MCF 10A (cell line): ENCODE measurements around the gene TNFSF11. TPM values are rescaled to one million over a fixed set of nuclear protein-coding genes. Genes with fewer than 3 reads are reported as not detected.

Experiments used
- BruUV-seq: library from RNA; stranded (reverse); fragments of 400-500 nt; replicated peaks from 2 replicates; lab custom pipeline; 2021; lab: Mats Ljungman, UMichigan
- CTCF ChIA-PET: fragments of 300-600 bp; sonication (Branson Sonifier 250); formaldehyde crosslinking; extraction: SDS; loops from one replicate; lab custom pipeline; 2021; ENCODE audit warnings: antibody characterized with exemption, inconsistent platforms; lab: Yijun Ruan, JAX
- POLR2A ChIA-PET: fragments of 300-600, 350-650 bp; sonication (Branson Sonifier 250); formaldehyde crosslinking; extraction: SDS; loops from one replicate; lab custom pipeline; 2020; ENCODE audit warnings: antibody characterized with exemption, inconsistent platforms; lab: Yijun Ruan, JAX
- DNase-seq: peaks from one replicate; pipeline ENCODE4 v3.0.0-alpha.2; 2018; ENCODE audit not compliant: unreplicated experiment
- H3K27ac Mint-ChIP-seq: one replicate; pipeline ENCODE4 v1.8.0; 2022; ENCODE audit warnings: mild to moderate bottlenecking, low read depth, mixed read lengths; ENCODE audit not compliant: unreplicated experiment
- H3K27me3 Mint-ChIP-seq: one replicate; pipeline ENCODE4 v1.8.0; 2022; ENCODE audit warnings: mixed read lengths; ENCODE audit not compliant: insufficient read depth, unreplicated experiment
- H3K36me3 Mint-ChIP-seq: one replicate; pipeline ENCODE4 v1.8.0; 2022; ENCODE audit warnings: mild to moderate bottlenecking, moderate library complexity, mixed read lengths; ENCODE audit not compliant: insufficient read depth, unreplicated experiment
- H3K4me1 Mint-ChIP-seq: one replicate; pipeline ENCODE4 v1.8.0; 2022; ENCODE audit warnings: mixed read lengths; ENCODE audit not compliant: insufficient read depth, unreplicated experiment
- H3K4me3 Mint-ChIP-seq: one replicate; pipeline ENCODE4 v1.8.0; 2022; ENCODE audit warnings: mild to moderate bottlenecking, moderate library complexity, mixed read lengths; ENCODE audit not compliant: unreplicated experiment
- H3K9me3 Mint-ChIP-seq: one replicate; pipeline ENCODE4 v1.8.0; 2022; ENCODE audit warnings: mixed read lengths; ENCODE audit not compliant: unreplicated experiment
- CTCF ChIP-seq: fragments of 200-600 bp; IDR thresholded peaks from one replicate; pipeline ENCODE4 v1.8.0; 2022; ENCODE audit warnings: antibody characterized with exemption, mild to moderate bottlenecking; ENCODE audit not compliant: unreplicated experiment
- intact Hi-C: fragments of 100-400 bp; cut with micrococcal nuclease; formaldehyde crosslinking; loops from 2 replicates; pipeline ENCODE4 v1.14.1; 2022
- total RNA-seq: library from RNA; stranded (reverse); gene quantifications from 2 replicates; pipeline ENCODE4 v1.2.3, GENCODE V29; 2022

Gene TNFSF11
- total RNA-seq, 1 experiment from 2014 or later = not detected

DNA sequence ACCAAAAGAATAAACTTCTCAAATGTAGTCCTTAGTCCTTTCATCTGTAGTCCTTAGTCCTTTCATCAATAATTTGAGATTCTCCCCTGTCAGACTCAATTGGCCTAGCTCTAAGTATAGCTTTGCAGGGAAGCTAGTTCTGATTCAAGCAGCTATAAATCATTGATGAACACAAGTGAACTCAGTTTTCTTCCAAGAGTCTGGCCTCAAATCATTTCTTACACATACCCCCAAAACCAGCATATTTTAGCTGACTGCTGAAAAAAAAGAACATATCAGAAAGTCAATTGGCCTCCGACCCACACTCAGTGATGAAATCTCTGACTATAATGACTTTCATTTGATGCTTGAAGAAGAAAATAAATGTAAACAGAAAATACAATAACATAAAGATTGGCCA is 64.9 kb downstream of the TNFSF11 start:
- H3K4me3 Mint-ChIP-seq = no peak overlapping the region
- H3K27me3 Mint-ChIP-seq = no peaks in the 10 kb centered on the region
- no peaks in the 10 kb centered on the region for H3K36me3 Mint-ChIP-seq
- no peaks in the 10 kb centered on the region for H3K4me1 Mint-ChIP-seq
- ChIA-PET POLR2A (interaction anchor here (0.6 to 0.9 kb wide), 4 partner anchors 11 to 1239 kb away, joined by 3 read pairs; no protein-coding TSS in a partner anchor), CTCF (no interaction called here)
- H3K9me3 Mint-ChIP-seq = no peaks in the 10 kb centered on the region
- BruUV-seq = no TSS peak
- no peak overlapping the region for H3K27ac Mint-ChIP-seq
- no peak for DNase-seq
- intact Hi-C loops = no loop called here
- no peak for TF ChIP-seq CTCF

- no peak for DNase-seq
- intact Hi-C loops = no loop called here
- Mint-ChIP-seq H3K4me1 (no peaks in the 10 kb centered on the region), H3K4me3 (no peak overlapping the region), H3K27ac (no peak overlapping the region), H3K9me3 (no peaks in the 10 kb centered on the region), H3K27me3 (no peaks in the 10 kb centered on the region), H3K36me3 (no peaks in the 10 kb centered on the region)
- no peak for TF ChIP-seq CTCF
- BruUV-seq = no TSS peak
- ChIA-PET CTCF (interaction anchor here (0.6 kb wide), 1 partner anchor 990 kb away, joined by 4 read pairs; no protein-coding TSS in a partner anchor), POLR2A (no interaction called here)
These were observed 69.1 kb downstream of the TNFSF11 start for GRCh38 chr13:42643076-42643475.

DNA sequence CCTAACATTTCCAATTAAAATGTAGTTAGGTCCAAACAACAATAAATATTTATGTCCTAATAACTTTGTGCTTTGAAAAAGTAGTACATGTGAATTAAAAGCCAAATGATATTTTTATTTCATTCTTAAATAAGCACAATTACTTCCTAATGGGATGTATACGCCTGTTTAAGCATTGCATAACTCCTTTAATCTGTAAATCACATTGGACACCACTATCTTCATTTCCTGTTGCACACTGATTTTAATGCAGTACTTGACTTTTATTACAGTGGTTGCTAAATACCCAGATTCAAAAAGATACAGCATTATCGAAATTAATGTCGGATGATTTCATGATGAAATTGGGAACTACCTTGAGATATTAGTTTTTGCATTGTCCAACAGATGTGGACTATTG is 70.9 kb downstream of the TNFSF11 start:
- DNase-seq = no peak
- no TSS peak for BruUV-seq
- Mint-ChIP-seq H3K4me3 (no peak overlapping the region), H3K36me3 (no peaks in the 10 kb centered on the region), H3K9me3 (no peaks in the 10 kb centered on the region), H3K27ac (no peak overlapping the region), H3K27me3 (peaks cover 4% of the 10 kb centered on the region), H3K4me1 (no peaks in the 10 kb centered on the region)
- intact Hi-C loops = no loop called here
- POLR2A ChIA-PET = interaction anchor here (1.0 kb wide), 1 partner anchor 45 kb away, joined by 3 read pairs; no protein-coding TSS in a partner anchor
- TF ChIP-seq CTCF = no peak
- CTCF ChIA-PET = no interaction called here

- no TSS peak for BruUV-seq
- Mint-ChIP-seq H3K36me3 (no peaks in the 10 kb centered on the region), H3K4me1 (no peaks in the 10 kb centered on the region), H3K27me3 (peaks cover 13% of the 10 kb centered on the region), H3K4me3 (no peak overlapping the region), H3K9me3 (no peaks in the 10 kb centered on the region), H3K27ac (no peak overlapping the region)
- DNase-seq = no peak
- intact Hi-C loops = no loop called here
- ChIA-PET CTCF (interaction anchor here (0.8 kb wide), 1 partner anchor 14 kb away, joined by 4 read pairs; no protein-coding TSS in a partner anchor), POLR2A (no interaction called here)
- no peak for TF ChIP-seq CTCF
These were observed 71.8 kb downstream of the TNFSF11 start for GRCh38 chr13:42645717-42646116.
